Non-pigmented ciliary epithelial cell (primary cell): Measurements from ENCODE around the gene FOXD2.

Experiments used
- DNase-seq: peaks from one replicate; pipeline ENCODE4 v3.0.0-alpha.2; 2010; ENCODE audit warnings: low read depth

FOXD2 gene

GRCh38 chr1:47468709-47469389 is 31.0 kb downstream of the FOXD2 start:
- DNase-seq, result no peak

- DNase-seq, result no peak
Measured at GRCh38 chr1:47469390-47469759, 31.5 kb downstream of the FOXD2 start.

GRCh38 chr1:47469910-47470309 is 32.1 kb downstream of the FOXD2 start:
- no peak for DNase-seq

GRCh38 chr1:47471163-47471562 is 33.3 kb downstream of the FOXD2 start:
- DNase-seq, result no peak

GRCh38 chr1:47474278-47475193 is 36.7 kb downstream of the FOXD2 start:
- no peak for DNase-seq

- no peak for DNase-seq
Measured at GRCh38 chr1:47477595-47478080, 39.8 kb downstream of the FOXD2 start.

- no peak for DNase-seq
Measured at GRCh38 chr1:47478090-47478489, 40.2 kb downstream of the FOXD2 start.

- DNase-seq, result no peak
Measured at GRCh38 chr1:47479664-47480063, 41.8 kb downstream of the FOXD2 start.

GRCh38 chr1:47481936-47482335 is 44.1 kb downstream of the FOXD2 start:
- no peak for DNase-seq

- DNase-seq, result no peak
Measured at GRCh38 chr1:47482786-47483185, 44.9 kb downstream of the FOXD2 start.

GRCh38 chr1:47483651-47484050 is 45.8 kb downstream of the FOXD2 start:
- no peak for DNase-seq

GRCh38 chr1:47485817-47486216 is 48.0 kb downstream of the FOXD2 start:
- no peak for DNase-seq

GRCh38 chr1:47487332-47487731 is 49.5 kb downstream of the FOXD2 start:
- DNase-seq, result no peak

GRCh38 chr1:47487850-47488450 is 50.1 kb downstream of the FOXD2 start:
- DNase-seq, result no peak
